CD4-positive, alpha-beta T cell treated with Interleukin-12 subunit alpha and Interleukin-12 subunit beta, for 1 hour (primary cell): ENCODE measurements around the gene KLK4.

Experiments
- DNase-seq: peaks from one replicate; pipeline ENCODE4 v3.0.0-alpha.2; 2020

KLK4 gene

GRCh38 chr19:50877338-50877737 lies 33.9 kb downstream of the KLK4 start:
- DNase-seq: no peak

- DNase-seq: no peak
Observed at GRCh38 chr19:50876456-50876855, 34.7 kb downstream of the KLK4 start.

- DNase-seq: no peak
Observed at GRCh38 chr19:50875795-50876422, 35.3 kb downstream of the KLK4 start.

- no peak for DNase-seq
Observed at GRCh38 chr19:50874211-50874610, 37.0 kb downstream of the KLK4 start.

GRCh38 chr19:50873056-50873455 lies 38.1 kb downstream of the KLK4 start, which contains the start of gene KLK2:
KLK2 (plus strand) TSS chr19:50873439; CDS start chr19:50873474, 35 bp downstream.
- DNase-seq: no peak

- DNase-seq: no peak
Observed at GRCh38 chr19:50870417-50871089, 40.6 kb downstream of the KLK4 start.

- DNase-seq: no peak
Observed at GRCh38 chr19:50869479-50869878, 41.7 kb downstream of the KLK4 start.

- no peak for DNase-seq
Observed at GRCh38 chr19:50861496-50862286, 49.5 kb downstream of the KLK4 start.

GRCh38 chr19:50861010-50861409 lies 50.2 kb downstream of the KLK4 start:
- no peak for DNase-seq

- DNase-seq: no peak
Observed at GRCh38 chr19:50859849-50860248, 51.3 kb downstream of the KLK4 start.

- no peak for DNase-seq
Observed at GRCh38 chr19:50858886-50859285, 52.3 kb downstream of the KLK4 start.

- no peak for DNase-seq
Observed at GRCh38 chr19:50857366-50857765, 53.8 kb downstream of the KLK4 start.
